ENCODE measurements around the gene CC2D1A. TPM values are rescaled to one million over a fixed set of nuclear protein-coding genes. Genes with fewer than 3 reads are reported as not detected.
"Not testable (repeated sequence)": the region's sequence is repeated elsewhere in the genome, so short reads cannot be mapped to it uniquely, and the experiment has no call there.

CC2D1A gene
- total RNA-seq, 2 donors from 2014 or later: 35.5 to 52.1 TPM

- no peak overlapping the region for H3K27ac ChIP-seq
- DNase-seq (peak in 1 of 4 donors; percentile 43), ATAC-seq (peak; percentile 64)
- WGBS, 2 donors: 88 to 95% methylated on average over 1 to 2 of the region's 2 CpGs
- H3K9me3 ChIP-seq: no peaks in the 10 kb centered on the region
- intact Hi-C loops (cut with DNase I): no loop called here
- no peaks in the 10 kb centered on the region for H3K4me1 ChIP-seq
- no peaks in the 10 kb centered on the region for H3K27me3 ChIP-seq
- no peak overlapping the region for H3K4me3 ChIP-seq
- TF ChIP-seq POLR2A (IDR thresholded peaks at IDR 0.05) (no peak), CTCF (IDR thresholded peaks at IDR 0.05) (no peak)
- H3K36me3 ChIP-seq (replicated peaks in 1 of 2; ENCODE audit: insufficient read depth in 1 of 2, low read depth in 2 of 2): peaks cover 13 to 27% of the 10 kb centered on the region in 2 donors
These were observed 15.1 kb downstream of the CC2D1A start for GRCh38 chr19:13920940-13921747.

- H3K4me3 ChIP-seq; ATAC-seq; intact Hi-C loops (cut with DNase I); H3K9me3 ChIP-seq; H3K4me1 ChIP-seq; H3K27me3 ChIP-seq; DNase-seq; H3K27ac ChIP-seq: not testable (repeated sequence)
- WGBS, 2 donors: 98 to 99% methylated on average over 6 of the region's 6 CpGs
- H3K36me3 ChIP-seq (replicated peaks in 1 of 2; ENCODE audit: insufficient read depth in 1 of 2, low read depth in 2 of 2): peaks cover 13 to 31% of the 10 kb centered on the region in 2 donors
These were observed 16.1 kb downstream of the CC2D1A start for GRCh38 chr19:13922118-13922517.

- WGBS, 2 donors: 93 to 94% methylated on average over 15 to 27 of the region's 28 CpGs
- Histone ChIP-seq H3K27ac (no peak overlapping the region), H3K4me1 (no peaks in the 10 kb centered on the region), H3K27me3 (no peaks in the 10 kb centered on the region), H3K4me3 (no peak overlapping the region), H3K36me3 (replicated peaks in 1 of 2; ENCODE audit: insufficient read depth in 1 of 2, low read depth in 2 of 2) (peaks cover 13 to 29% of the 10 kb centered on the region in 2 donors), H3K9me3 (no peaks in the 10 kb centered on the region)
- ATAC-seq (no peak), DNase-seq (no peak)
- intact Hi-C loops (cut with DNase I): no loop called here
- TF ChIP-seq CTCF (IDR thresholded peaks at IDR 0.05) (no peak), POLR2A (IDR thresholded peaks at IDR 0.05) (no peak)
These were observed 17.4 kb downstream of the CC2D1A start for GRCh38 chr19:13923194-13923987.

- Histone ChIP-seq H3K4me1 (no peaks in the 10 kb centered on the region), H3K27ac (no peak overlapping the region), H3K27me3 (no peaks in the 10 kb centered on the region), H3K9me3 (no peaks in the 10 kb centered on the region), H3K4me3 (no peak overlapping the region), H3K36me3 (replicated peaks in 1 of 2; ENCODE audit: insufficient read depth in 1 of 2, low read depth in 2 of 2) (peaks cover 11 to 23% of the 10 kb centered on the region in 2 donors)
- intact Hi-C loops (cut with DNase I): no loop called here
- ATAC-seq (no peak), DNase-seq (no peak)
- WGBS, 2 donors: 59 to 90% methylated on average over 3 to 4 of the region's 4 CpGs
- TF ChIP-seq POLR2A (IDR thresholded peaks at IDR 0.05) (no peak), CTCF (IDR thresholded peaks at IDR 0.05) (no peak)
These were observed 20.0 kb downstream of the CC2D1A start for GRCh38 chr19:13926010-13926409.

GRCh38 chr19:13926715-13927114, 20.7 kb downstream of the CC2D1A start:
- intact Hi-C loops (cut with DNase I): no loop called here

More at GRCh38 chr19:13926715-13927114, 20.7 kb downstream of the CC2D1A start:
- Histone ChIP-seq H3K4me1 (no peaks in the 10 kb centered on the region), H3K27ac (no peak overlapping the region), H3K9me3 (no peaks in the 10 kb centered on the region), H3K27me3 (no peaks in the 10 kb centered on the region), H3K36me3 (replicated peaks in 1 of 2; ENCODE audit: insufficient read depth in 1 of 2, low read depth in 2 of 2) (peaks cover 4 to 21% of the 10 kb centered on the region in 2 donors), H3K4me3 (no peak overlapping the region)
- no peak for ATAC-seq
- TF ChIP-seq CTCF (IDR thresholded peaks at IDR 0.05) (no peak), POLR2A (IDR thresholded peaks at IDR 0.05) (no peak)
- DNase-seq: no peak
- WGBS, 2 donors: 73 to 91% methylated on average over 4 to 5 of the region's 8 CpGs

Measured in body of pancreas (tissue), 4 donors.